IMR-90 (cell line): ENCODE results near the gene PRSS16. TPM values are rescaled to one million over a fixed set of nuclear protein-coding genes. Genes with fewer than 3 reads are reported as not detected.

ENCODE experiments used
- ATAC-seq: fragments of 200-7000 bp; cut with Tn5 transposase; 2 replicates; pipeline ENCODE4 v1.9.1; 2020; ENCODE audit warnings: low read depth, mild to moderate bottlenecking, moderate library complexity
- BruUV-seq: library from RNA; stranded (reverse); fragments of 400-500 nt; replicated peaks from 2 replicates; lab custom pipeline; 2021; lab: Mats Ljungman, UMichigan
- CTCF ChIA-PET: fragments of 300-600 bp; formaldehyde crosslinking; extraction: SDS; loops from one replicate; lab custom pipeline; 2021; ENCODE audit warnings: antibody characterized with exemption; lab: Yijun Ruan, JAX
- POLR2A ChIA-PET: fragments of 300-600 bp; sonication (Branson Sonifier 250); formaldehyde crosslinking; loops from one replicate; lab custom pipeline; 2022; ENCODE audit warnings: antibody characterized with exemption; ENCODE audit not compliant: unreplicated experiment; lab: Charles Lee
- DNase-seq: peaks from one replicate; pipeline ENCODE4 v3.0.0; 2013
- H2AFZ ChIP-seq: replicated peaks from 2 replicates; pipeline ENCODE3; 2013; ENCODE audit warnings: low read length, mild to moderate bottlenecking; ENCODE audit not compliant: poor library complexity
- H2AK5ac ChIP-seq: 2 replicates; pipeline ENCODE4 v1.6.1; 2013; ENCODE audit warnings: low read depth, low read length, inconsistent platforms
- H2AK9ac ChIP-seq: replicated peaks from 2 replicates; pipeline ENCODE3; 2013; ENCODE audit warnings: mild to moderate bottlenecking, low read depth, low read length, moderate library complexity; ENCODE audit not compliant: poor library complexity
- H2BK120ac ChIP-seq: 2 replicates; pipeline ENCODE4 v1.6.1; 2013; ENCODE audit warnings: low read depth, low read length, inconsistent platforms
- H2BK15ac ChIP-seq: 3 replicates; pipeline ENCODE4 v1.6.1; 2013; ENCODE audit warnings: low read depth, low read length, inconsistent platforms
- H2BK20ac ChIP-seq: 2 replicates; pipeline ENCODE4 v1.6.1; 2013; ENCODE audit warnings: low read depth, mild to moderate bottlenecking, inconsistent platforms, low read length, moderate library complexity
- H2BK5ac ChIP-seq: 2 replicates; pipeline ENCODE4 v1.6.1; 2013; ENCODE audit warnings: mild to moderate bottlenecking, low read depth, low read length, inconsistent platforms; ENCODE audit not compliant: poor library complexity, severe bottlenecking
- H3K14ac ChIP-seq: replicated peaks from 2 replicates; pipeline ENCODE4 v1.6.1; 2013; ENCODE audit warnings: low read depth, low read length, inconsistent platforms
- H3K18ac ChIP-seq: 2 replicates; pipeline ENCODE4 v1.6.1; 2013; ENCODE audit warnings: low read depth, low read length, control low read depth
- H3K23ac ChIP-seq: 2 replicates; pipeline ENCODE4 v1.6.1; 2013; ENCODE audit warnings: low read depth, low read length, inconsistent platforms
- H3K27ac ChIP-seq: 2 replicates; pipeline ENCODE4 v1.5.1; 2013; ENCODE audit warnings: mild to moderate bottlenecking, control low read depth, low read length; ENCODE audit not compliant: insufficient read depth
- H3K27me3 ChIP-seq: 2 replicates; pipeline ENCODE4 v1.6.1; 2013; ENCODE audit warnings: low read length; ENCODE audit not compliant: control insufficient read depth, insufficient read depth
- H3K36me3 ChIP-seq: 2 replicates; pipeline ENCODE4 v1.6.1; 2013; ENCODE audit warnings: low read length, mixed read lengths; ENCODE audit not compliant: control insufficient read depth, insufficient read depth
- H3K4ac ChIP-seq: 2 replicates; pipeline ENCODE4 v1.6.1; 2013; ENCODE audit warnings: low read depth, low read length, inconsistent platforms
- H3K4me1 ChIP-seq: 2 replicates; pipeline ENCODE4 v1.6.1; 2013; ENCODE audit warnings: low read length, mixed read lengths; ENCODE audit not compliant: control insufficient read depth, insufficient read depth
- H3K4me2 ChIP-seq: 2 replicates; pipeline ENCODE4 v1.6.1; 2013; ENCODE audit warnings: low read depth, mild to moderate bottlenecking, control low read depth, low read length, moderate library complexity
- H3K4me3 ChIP-seq: 2 replicates; pipeline ENCODE4 v1.5.1; 2013; ENCODE audit warnings: low read depth, mild to moderate bottlenecking, control low read depth, low read length, moderate library complexity; ENCODE audit not compliant: insufficient read depth
- H3K56ac ChIP-seq: 2 replicates; pipeline ENCODE4 v1.6.1; 2013; ENCODE audit warnings: low read length, inconsistent platforms; ENCODE audit not compliant: insufficient read depth; ENCODE audit errors: extremely low read depth
- H3K79me1 ChIP-seq, 2 experiments: 2 replicates each; pipeline ENCODE4 v1.6.1; 2013; ENCODE audit warnings: low read length in 2 of 2, inconsistent platforms in 1 of 2, low read depth in 1 of 2
- H3K9ac ChIP-seq: 2 replicates; pipeline ENCODE4 v1.6.1; 2013; ENCODE audit warnings: low read depth, low read length, control low read depth
- H3K9me1 ChIP-seq: 2 replicates; pipeline ENCODE4 v1.6.1; 2013; ENCODE audit warnings: low read length, inconsistent platforms; ENCODE audit not compliant: insufficient read depth
- H3K9me3 ChIP-seq: 2 replicates; pipeline ENCODE4 v1.6.1; 2013; ENCODE audit warnings: low read length; ENCODE audit not compliant: control insufficient read depth, insufficient read depth
- H4K20me1 ChIP-seq: 2 replicates; pipeline ENCODE4 v1.6.1; 2013; ENCODE audit warnings: low read length, inconsistent platforms; ENCODE audit not compliant: insufficient read depth
- H4K5ac ChIP-seq: 2 replicates; pipeline ENCODE4 v1.6.1; 2013; ENCODE audit warnings: mild to moderate bottlenecking, low read depth, low read length, control low read depth
- H4K8ac ChIP-seq, 2 experiments: 2 replicates each; pipeline ENCODE4 v1.6.1; 2013; ENCODE audit warnings: low read depth in 2 of 2, low read length in 2 of 2, control low read depth in 1 of 2, inconsistent platforms in 1 of 2
- H4K91ac ChIP-seq: 2 replicates; pipeline ENCODE4 v1.6.1; 2013; ENCODE audit warnings: low read depth, low read length, inconsistent platforms; ENCODE audit not compliant: insufficient read depth
- BHLHE40 ChIP-seq: fragments of 150-350 bp; IDR thresholded peaks from 2 replicates; pipeline ENCODE4 v1.6.1; 2016; ENCODE audit warnings: mild to moderate bottlenecking, low read depth, low read length
- CEBPB ChIP-seq: IDR thresholded peaks from 2 replicates; pipeline ENCODE4 v1.6.1; 2012; ENCODE audit warnings: low read depth, low read length, improper control_type of control experiment
- CHD1 ChIP-seq: IDR thresholded peaks from 2 replicates; pipeline ENCODE4 v1.6.1; 2012; ENCODE audit warnings: low read depth, low read length, improper control_type of control experiment
- FOS ChIP-seq: fragments of 150-350 bp; IDR thresholded peaks from 2 replicates; pipeline ENCODE4 v1.6.1; 2016; ENCODE audit warnings: low read depth, low read length
- MAZ ChIP-seq: IDR thresholded peaks from 2 replicates; pipeline ENCODE4 v1.6.1; 2012; ENCODE audit warnings: low read depth, mild to moderate bottlenecking, low read length, improper control_type of control experiment, moderate library complexity, borderline replicate concordance
- MXI1 ChIP-seq: IDR thresholded peaks from 2 replicates; pipeline ENCODE4 v1.6.1; 2012; ENCODE audit warnings: low read depth, mild to moderate bottlenecking, low read length, moderate library complexity, borderline replicate concordance
- NFE2L2 ChIP-seq: fragments of 150-350 bp; IDR thresholded peaks from 2 replicates; pipeline ENCODE4 v1.6.1; 2016; ENCODE audit warnings: low read depth, mild to moderate bottlenecking, low read length
- POLR2A ChIP-seq: IDR thresholded peaks from 2 replicates; pipeline ENCODE4 v1.6.1; 2012; ENCODE audit warnings: mild to moderate bottlenecking, low read depth, low read length
- RAD21 ChIP-seq: IDR thresholded peaks from 2 replicates; pipeline ENCODE4 v1.6.1; 2012; ENCODE audit warnings: low read length, improper control_type of control experiment
- RCOR1 ChIP-seq: IDR thresholded peaks from 2 replicates; pipeline ENCODE4 v1.6.1; 2012; ENCODE audit warnings: mild to moderate bottlenecking, low read length, improper control_type of control experiment; ENCODE audit not compliant: insufficient replicate concordance
- RFX5 ChIP-seq: IDR thresholded peaks from 2 replicates; pipeline ENCODE4 v1.8.0; 2012; ENCODE audit warnings: low read depth, mild to moderate bottlenecking, low read length, moderate library complexity
- SMC3 ChIP-seq: fragments of 150-350 bp; IDR thresholded peaks from 2 replicates; pipeline ENCODE4 v1.6.1; 2016; ENCODE audit warnings: low read depth, mild to moderate bottlenecking, antibody characterized with exemption, low read length, moderate library complexity
- WGBS, 2 experiments: methylation state at CpG; one replicate each; pipeline versions ENCODE4 v1.1.5 to v1.1.7; 2013; ENCODE audit warnings: missing lambda C conversion rate in 2 of 2; ENCODE audit not compliant: insufficient read length in 1 of 2; ENCODE audit errors: extremely low coverage in 2 of 2; 5-methylcytosine and 5-hydroxymethylcytosine counted together
- dilution Hi-C: fragments of 300-500 bp; cut with HindIII; formaldehyde crosslinking; loops from one replicate; pipeline ENCODE4 v1.14.3; 2018; ENCODE audit warnings: low sequenced_read_pairs; ENCODE audit not compliant: unreplicated experiment
- in situ Hi-C: fragments of 300-500 bp; cut with MboI; formaldehyde crosslinking; loops from 3 replicates; pipeline ENCODE4 v1.14.3; 2019; ENCODE audit warnings: low sequenced_read_pairs, inconsistent platforms, mixed read lengths
- intact Hi-C: fragments of 100-400 bp; cut with micrococcal nuclease; formaldehyde crosslinking; loops from 2 replicates; pipeline ENCODE4 v1.10.0; 2022
- polyA plus RNA-seq, 3 experiments: library from polyadenylated mRNA; depleted of rRNA; stranded (reverse); fragments of >200 nt; gene quantifications; 2 replicates each; pipeline ENCODE4 v1.2.3, GENCODE V29; 2012; ENCODE audit warnings: low replicate concordance in 1 of 3
- total RNA-seq: library from RNA; depleted of rRNA; stranded (reverse); fragments of >200 nt; gene quantifications from 2 replicates; pipeline ENCODE4 v1.2.3, GENCODE V29; 2012
- TF ChIP-seq, protein P1 (sequence below): conservative IDR thresholded peaks from 2 replicates; pipeline ENCODE4 v1.5.1; 2012; ENCODE audit warnings: mild to moderate bottlenecking, low read depth, low read length, improper control_type of control experiment
- TF ChIP-seq, protein P2 (sequence below): fragments of 150-350 bp; IDR thresholded peaks from 2 replicates; pipeline ENCODE4 v1.6.1; 2016; ENCODE audit warnings: low read depth, mild to moderate bottlenecking, low read length, moderate library complexity, borderline replicate concordance
- TF ChIP-seq, protein P3 (sequence below): fragments of 150-350 bp; IDR thresholded peaks from 2 replicates; pipeline ENCODE4 v1.6.1; 2017; ENCODE audit warnings: mild to moderate bottlenecking, antibody characterized with exemption, low read length, low read depth

PRSS16 gene
- total and polyA plus RNA-seq, 2 of the 4 experiments (the other 2 are of a cell fraction): 0.39 TPM; not detected in 1

DNA sequence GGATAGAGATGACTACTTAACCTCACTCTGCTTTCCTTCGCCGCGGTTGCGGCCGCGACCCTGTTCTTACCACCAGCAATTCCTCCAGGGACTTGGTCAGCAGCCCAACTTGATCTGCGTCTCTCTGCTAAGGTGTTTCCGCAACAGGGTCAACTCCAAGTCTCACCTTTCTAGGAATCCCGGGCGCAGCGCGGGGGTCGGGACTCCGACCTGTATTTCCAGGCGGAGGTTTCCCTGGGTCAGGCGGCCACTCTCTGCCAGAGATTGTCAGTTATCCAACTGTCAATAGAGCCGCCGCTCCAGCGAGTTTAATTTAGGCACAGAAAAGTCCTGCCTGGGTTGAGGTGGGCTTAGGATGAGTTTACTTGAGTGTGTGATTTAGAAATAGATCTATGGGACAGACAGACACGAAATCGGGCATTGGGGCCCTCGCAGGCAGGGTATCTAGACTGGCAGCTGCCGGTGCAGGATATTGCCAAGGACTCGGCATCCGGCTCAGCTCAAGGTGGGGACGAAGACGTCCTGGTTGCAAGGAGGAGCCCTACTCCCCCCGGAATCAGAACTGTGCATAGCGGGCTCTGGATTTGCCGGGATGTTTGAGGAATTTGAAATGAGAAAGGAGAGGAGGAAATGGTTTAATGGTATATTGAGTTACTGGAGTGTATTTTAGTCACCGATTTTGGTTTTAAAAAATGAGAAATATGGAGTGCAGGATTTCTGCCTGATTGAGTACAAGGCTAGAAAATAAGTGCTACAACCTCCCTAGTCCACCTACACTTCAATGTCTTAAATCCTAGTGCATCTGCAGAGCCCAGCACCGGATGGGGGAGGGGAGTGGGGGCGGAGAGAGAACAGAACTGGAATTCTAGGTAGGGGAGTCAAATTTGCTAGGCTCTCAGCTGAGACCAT is 40.9 kb downstream of the PRSS16 start:
- 3 to 100% methylated on average over 2 to 22 of the region's 33 CpGs for WGBS, 2 experiments
- no peak overlapping the region for H3K4ac ChIP-seq
- H3K9ac ChIP-seq: no peak overlapping the region
- no peaks in the 10 kb centered on the region for H3K4me1 ChIP-seq
- POLR2A ChIA-PET: no interaction called here
- H2AFZ ChIP-seq: no peak overlapping the region
- no peak overlapping the region for H2AK5ac ChIP-seq
- no peak overlapping the region for H3K27ac ChIP-seq
- in situ Hi-C loops: no loop called here
- H3K14ac ChIP-seq: no peak overlapping the region
- no peak overlapping the region for H2BK120ac ChIP-seq
- H4K20me1 ChIP-seq: no peaks in the 10 kb centered on the region
- peaks cover 53% of the 10 kb centered on the region for H3K27me3 ChIP-seq
- H3K4me2 ChIP-seq: peak overlapping the region; percentile 55; the same call in 1 of the 2 replicates
- no peak overlapping the region for H3K23ac ChIP-seq
- DNase-seq (no peak), ATAC-seq (no peak)
- intact Hi-C loops: no loop called here
- H2BK15ac ChIP-seq: no peak overlapping the region
- no peak overlapping the region for H3K18ac ChIP-seq
- no peak overlapping the region for H4K8ac ChIP-seq
- no peaks in the 10 kb centered on the region for H3K36me3 ChIP-seq
- no peak overlapping the region for H2BK5ac ChIP-seq
- dilution Hi-C loops: no loop called here
- peak overlapping the region; percentile 5; the same call in 1 of the 2 replicates for H3K4me3 ChIP-seq
- no peak overlapping the region for H4K91ac ChIP-seq
- no TSS peak for BruUV-seq
- no peak overlapping the region for H2AK9ac ChIP-seq
- CTCF ChIA-PET: no interaction called here
- H3K9me1 ChIP-seq: no peaks in the 10 kb centered on the region
- H3K9me3 ChIP-seq: peaks cover 2% of the 10 kb centered on the region
- H3K56ac ChIP-seq: no peak overlapping the region
- no peaks in the 10 kb centered on the region for H3K79me1 ChIP-seq
- no peak overlapping the region for H4K5ac ChIP-seq
- no peak overlapping the region for H2BK20ac ChIP-seq
- TF ChIP-seq RCOR1 (no peak), MAZ (no peak), SMC3 (no peak), FOS (no peak), MXI1 (no peak), RFX5 (no peak), RAD21 (no peak), CEBPB (no peak), NFE2L2 (no peak), CHD1 (no peak), BHLHE40 (no peak), POLR2A (no peak)
- TF ChIP-seq, protein P1, sequence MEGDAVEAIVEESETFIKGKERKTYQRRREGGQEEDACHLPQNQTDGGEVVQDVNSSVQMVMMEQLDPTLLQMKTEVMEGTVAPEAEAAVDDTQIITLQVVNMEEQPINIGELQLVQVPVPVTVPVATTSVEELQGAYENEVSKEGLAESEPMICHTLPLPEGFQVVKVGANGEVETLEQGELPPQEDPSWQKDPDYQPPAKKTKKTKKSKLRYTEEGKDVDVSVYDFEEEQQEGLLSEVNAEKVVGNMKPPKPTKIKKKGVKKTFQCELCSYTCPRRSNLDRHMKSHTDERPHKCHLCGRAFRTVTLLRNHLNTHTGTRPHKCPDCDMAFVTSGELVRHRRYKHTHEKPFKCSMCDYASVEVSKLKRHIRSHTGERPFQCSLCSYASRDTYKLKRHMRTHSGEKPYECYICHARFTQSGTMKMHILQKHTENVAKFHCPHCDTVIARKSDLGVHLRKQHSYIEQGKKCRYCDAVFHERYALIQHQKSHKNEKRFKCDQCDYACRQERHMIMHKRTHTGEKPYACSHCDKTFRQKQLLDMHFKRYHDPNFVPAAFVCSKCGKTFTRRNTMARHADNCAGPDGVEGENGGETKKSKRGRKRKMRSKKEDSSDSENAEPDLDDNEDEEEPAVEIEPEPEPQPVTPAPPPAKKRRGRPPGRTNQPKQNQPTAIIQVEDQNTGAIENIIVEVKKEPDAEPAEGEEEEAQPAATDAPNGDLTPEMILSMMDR: no peak
- TF ChIP-seq, protein P2, sequence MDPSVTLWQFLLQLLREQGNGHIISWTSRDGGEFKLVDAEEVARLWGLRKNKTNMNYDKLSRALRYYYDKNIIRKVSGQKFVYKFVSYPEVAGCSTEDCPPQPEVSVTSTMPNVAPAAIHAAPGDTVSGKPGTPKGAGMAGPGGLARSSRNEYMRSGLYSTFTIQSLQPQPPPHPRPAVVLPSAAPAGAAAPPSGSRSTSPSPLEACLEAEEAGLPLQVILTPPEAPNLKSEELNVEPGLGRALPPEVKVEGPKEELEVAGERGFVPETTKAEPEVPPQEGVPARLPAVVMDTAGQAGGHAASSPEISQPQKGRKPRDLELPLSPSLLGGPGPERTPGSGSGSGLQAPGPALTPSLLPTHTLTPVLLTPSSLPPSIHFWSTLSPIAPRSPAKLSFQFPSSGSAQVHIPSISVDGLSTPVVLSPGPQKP: no peak
- TF ChIP-seq, protein P3, sequence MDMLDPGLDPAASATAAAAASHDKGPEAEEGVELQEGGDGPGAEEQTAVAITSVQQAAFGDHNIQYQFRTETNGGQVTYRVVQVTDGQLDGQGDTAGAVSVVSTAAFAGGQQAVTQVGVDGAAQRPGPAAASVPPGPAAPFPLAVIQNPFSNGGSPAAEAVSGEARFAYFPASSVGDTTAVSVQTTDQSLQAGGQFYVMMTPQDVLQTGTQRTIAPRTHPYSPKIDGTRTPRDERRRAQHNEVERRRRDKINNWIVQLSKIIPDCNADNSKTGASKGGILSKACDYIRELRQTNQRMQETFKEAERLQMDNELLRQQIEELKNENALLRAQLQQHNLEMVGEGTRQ: no peak
